ENCODE measurements around the gene SH3PXD2A. TPM values are rescaled to one million over a fixed set of nuclear protein-coding genes. Genes with fewer than 3 reads are reported as not detected.
A peak's percentile ranks its signal among the peaks of the same experiment; 100 is the strongest.

The SH3PXD2A gene
- total and polyA plus RNA-seq, 2 of the 4 experiments (the other 2 are of a cell fraction), result 6.3 to 23.0 TPM

DNA sequence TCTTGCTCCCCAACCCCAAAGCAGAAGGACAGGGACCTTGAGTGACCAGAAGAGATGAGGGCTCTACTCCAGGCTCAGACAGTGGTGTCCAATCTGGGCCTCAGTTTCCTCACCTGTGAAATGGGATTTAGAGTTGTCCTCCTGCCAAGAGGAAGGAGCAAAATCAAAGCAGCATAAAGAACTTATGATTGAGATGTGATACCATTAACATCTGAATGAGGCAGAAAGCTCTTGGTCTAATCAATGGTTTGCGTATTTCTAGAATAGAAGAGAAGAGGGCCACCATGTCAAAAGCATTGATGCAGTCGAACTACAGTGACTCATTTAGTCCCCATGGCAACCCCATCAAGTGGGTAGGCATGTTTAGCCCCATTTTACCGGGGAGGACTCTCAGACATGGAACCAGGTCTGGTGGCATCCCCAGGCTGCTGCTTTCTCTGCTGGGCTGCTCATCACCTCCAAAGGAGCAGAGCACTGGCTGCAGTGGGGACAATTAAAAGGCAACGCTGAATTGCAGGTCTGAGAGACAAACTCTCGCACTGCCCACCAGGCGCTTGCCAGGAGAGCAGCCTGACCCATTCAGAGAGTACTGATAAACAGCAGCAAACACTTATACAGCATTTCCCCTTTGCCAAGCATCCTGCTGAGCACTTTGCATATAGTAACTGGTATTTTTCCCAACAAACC is 186.0 kb downstream of the SH3PXD2A start:
- in situ Hi-C loops (cut with MboI; ENCODE audit: low sequenced_read_pairs) (no loop called here), intact Hi-C loops (cut with micrococcal nuclease) (no loop called here), dilution Hi-C loops (cut with HindIII; ENCODE audit: low sequenced_read_pairs, unreplicated experiment) (no loop called here)
- Histone ChIP-seq H2BK20ac (ENCODE audit: low read depth, low read length) (peak overlapping the region; percentile 29; the same call in 1 of the 2 replicates), H3K9me1 (ENCODE audit: insufficient read depth, low read length) (peaks cover 29% of the 10 kb centered on the region), H3K4me2 (ENCODE audit: low read depth, low read length) (no peak overlapping the region), H3K18ac (ENCODE audit: low read depth, low read length) (no peak overlapping the region), H3K23ac (ENCODE audit: low read depth, low read length) (peak overlapping the region; percentile 71; the same call in 1 of the 2 replicates), H3K27ac (ENCODE audit: insufficient read depth, low read length) (peak overlapping the region; percentile 82), H3K4me3 (ENCODE audit: insufficient read depth, low read depth, low read length) (no peak overlapping the region), H3K56ac (ENCODE audit: extremely low read depth, insufficient read depth, low read length) (0 out of 2 replicates have a peak overlapping the region, but pooled peaks have one; percentile 4), H2AFZ (replicated peaks; ENCODE audit: low read length, poor library complexity) (peak overlapping the region; percentile 95), H2AK5ac (ENCODE audit: low read depth, low read length) (peak overlapping the region; percentile 92), H4K5ac (ENCODE audit: low read depth, low read length) (peak overlapping the region; percentile 19; the same call in 1 of the 2 replicates), H4K20me1 (ENCODE audit: insufficient read depth, low read length) (no peaks in the 10 kb centered on the region), H3K14ac (replicated peaks; ENCODE audit: low read depth, low read length) (peak overlapping the region; percentile 79), H3K36me3 (ENCODE audit: control insufficient read depth, insufficient read depth, low read length) (peaks cover 8% of the 10 kb centered on the region; the same call in 1 of the 2 replicates), H3K27me3 (ENCODE audit: control insufficient read depth, insufficient read depth, low read length) (no peaks in the 10 kb centered on the region), H3K9me3 (ENCODE audit: control insufficient read depth, insufficient read depth, low read length) (no peaks in the 10 kb centered on the region), H2BK120ac (ENCODE audit: low read depth, low read length) (peak overlapping the region; percentile 71; the same call in 1 of the 2 replicates), H3K4me1 (ENCODE audit: control insufficient read depth, insufficient read depth, low read length) (peaks cover 24% of the 10 kb centered on the region), H3K4ac (ENCODE audit: low read depth, low read length) (peak overlapping the region; percentile 93), H4K91ac (ENCODE audit: insufficient read depth, low read depth, low read length) (peak overlapping the region; percentile 87), H4K8ac (ENCODE audit: low read depth in 2 of 2, low read length in 2 of 2) (peak overlapping the region; percentile 88 to 92), H2BK15ac (ENCODE audit: low read depth, low read length) (0 out of 3 replicates have a peak overlapping the region, but pooled peaks have one; percentile 47), H2BK5ac (ENCODE audit: low read depth, low read length, poor library complexity, severe bottlenecking) (peak overlapping the region; percentile 77), H3K79me1 (ENCODE audit: low read depth in 1 of 2, low read length in 2 of 2) (peaks cover 26 to 78% of the 10 kb centered on the region in 2 experiments), H2AK9ac (replicated peaks; ENCODE audit: low read depth, low read length, poor library complexity) (peak overlapping the region; percentile 59), H3K9ac (ENCODE audit: low read depth, low read length) (peak overlapping the region; percentile 35; the same call in 1 of the 2 replicates)
- peak; percentile 16 for TF ChIP-seq RCOR1 (IDR thresholded peaks at IDR 0.05; ENCODE audit: insufficient replicate concordance, low read length)
- no peak for TF ChIP-seq RAD21 (IDR thresholded peaks at IDR 0.05; ENCODE audit: low read length)
- POLR2A ChIA-PET (ENCODE audit: unreplicated experiment), result no interaction called here
- 70% methylated on average over 5 of the region's 6 CpGs; no CpG with 5 or more reads in 1 of the 2 experiments for WGBS, 2 experiments (ENCODE audit: extremely low coverage in 2 of 2, insufficient read length in 1 of 2)
- DNase-seq (peak; percentile 20), ATAC-seq (ENCODE audit: low read depth) (no peak)
- CTCF ChIA-PET, result no interaction called here
- BruUV-seq (replicated peaks), result no TSS peak
